H9 (cell line): ENCODE data around the gene PCDHGA12. TPM values are rescaled to one million over a fixed set of nuclear protein-coding genes. Genes with fewer than 3 reads are reported as not detected.

Experiments
- DNase-seq: peaks from one replicate; pipeline ENCODE4 v3.0.0-alpha.2; 2017
- H2AFZ ChIP-seq: one replicate; pipeline ENCODE4 v1.6.1; 2013; ENCODE audit warnings: mild to moderate bottlenecking, low read length, control low read depth, moderate library complexity
- H2AK5ac ChIP-seq: 2 replicates; pipeline ENCODE4 v1.6.1; 2013; ENCODE audit warnings: low read length, control low read depth, mixed read lengths; ENCODE audit not compliant: insufficient read length
- H2BK120ac ChIP-seq: one replicate; pipeline ENCODE4 v1.6.1; 2013; ENCODE audit warnings: low read depth, mild to moderate bottlenecking, low read length, control low read depth, inconsistent platforms; ENCODE audit not compliant: poor library complexity, severe bottlenecking
- H2BK12ac ChIP-seq: 2 replicates; pipeline ENCODE4 v1.6.1; 2013; ENCODE audit warnings: low read length, control low read depth, mixed read lengths, low read depth; ENCODE audit not compliant: insufficient read length
- H2BK15ac ChIP-seq: 2 replicates; pipeline ENCODE4 v1.6.1; 2013; ENCODE audit warnings: low read depth, low read length, control low read depth
- H2BK20ac ChIP-seq: one replicate; pipeline ENCODE4 v1.6.1; 2013; ENCODE audit warnings: low read depth, mild to moderate bottlenecking, low read length, control low read depth, inconsistent platforms; ENCODE audit not compliant: poor library complexity, severe bottlenecking
- H2BK5ac ChIP-seq: 2 replicates; pipeline ENCODE4 v1.6.1; 2013; ENCODE audit warnings: low read length, control low read depth, mixed read lengths; ENCODE audit not compliant: insufficient read length
- H3K14ac ChIP-seq: 2 replicates; pipeline ENCODE4 v1.6.1; 2013; ENCODE audit warnings: low read length, control low read depth; ENCODE audit not compliant: insufficient read depth
- H3K18ac ChIP-seq: 2 replicates; pipeline ENCODE4 v1.6.1; 2013; ENCODE audit warnings: low read depth, mild to moderate bottlenecking, mixed read lengths, low read length, control low read depth; ENCODE audit not compliant: insufficient read length
- H3K23ac ChIP-seq: 2 replicates; pipeline ENCODE4 v1.6.1; 2013; ENCODE audit warnings: low read length, control low read depth, mixed read lengths, low read depth; ENCODE audit not compliant: insufficient read length
- H3K23me2 ChIP-seq: 2 replicates; pipeline ENCODE4 v1.6.1; 2013; ENCODE audit warnings: low read depth, mild to moderate bottlenecking, mixed read lengths, low read length, control low read depth; ENCODE audit not compliant: insufficient read length, poor library complexity, severe bottlenecking
- H3K27ac ChIP-seq: 2 replicates; pipeline ENCODE4 v1.5.1; 2013; ENCODE audit warnings: low read length, control low read depth, mixed read lengths, low read depth; ENCODE audit not compliant: insufficient read length
- H3K27me3 ChIP-seq: 2 replicates; pipeline ENCODE4 v1.6.1; 2013; ENCODE audit warnings: low read length, control low read depth, inconsistent platforms; ENCODE audit not compliant: insufficient read depth
- H3K4ac ChIP-seq: 2 replicates; pipeline ENCODE4 v1.6.1; 2013; ENCODE audit warnings: low read depth, mild to moderate bottlenecking, control low read depth, inconsistent platforms, low read length, moderate library complexity
- H3K4me1 ChIP-seq: 2 replicates; pipeline ENCODE4 v1.6.1; 2013; ENCODE audit warnings: low read length, control low read depth, inconsistent platforms; ENCODE audit not compliant: insufficient read depth
- H3K4me2 ChIP-seq: 2 replicates; pipeline ENCODE4 v1.6.1; 2013; ENCODE audit warnings: low read length, control low read depth, mixed read lengths; ENCODE audit not compliant: insufficient read length, insufficient read depth
- H3K56ac ChIP-seq: 2 replicates; pipeline ENCODE4 v1.6.1; 2013; ENCODE audit warnings: low read depth, mild to moderate bottlenecking, mixed read lengths, low read length, control low read depth; ENCODE audit not compliant: insufficient read length
- H3K79me1 ChIP-seq: 2 replicates; pipeline ENCODE4 v1.6.1; 2013; ENCODE audit warnings: low read depth, mild to moderate bottlenecking, moderate library complexity, low read length, control low read depth, inconsistent platforms; ENCODE audit not compliant: insufficient read depth, poor library complexity, severe bottlenecking
- H3K79me2 ChIP-seq: 2 replicates; pipeline ENCODE4 v1.6.1; 2013; ENCODE audit warnings: low read length, control low read depth, inconsistent platforms; ENCODE audit not compliant: insufficient read depth
- H3K9ac ChIP-seq: 2 replicates; pipeline ENCODE4 v1.6.1; 2013; ENCODE audit warnings: low read length, control low read depth, mixed read lengths; ENCODE audit not compliant: insufficient read length; ENCODE audit errors: extremely low read depth
- H3K9me3 ChIP-seq: one replicate; pipeline ENCODE4 v1.6.1; 2013; ENCODE audit warnings: low read depth, low read length, inconsistent platforms; ENCODE audit not compliant: control insufficient read depth
- H3T11ph ChIP-seq: one replicate; pipeline ENCODE4 v1.6.1; 2013; ENCODE audit warnings: mild to moderate bottlenecking, low read length, control low read depth, inconsistent platforms
- H4K20me1 ChIP-seq: one replicate; pipeline ENCODE4 v1.6.1; 2013; ENCODE audit not compliant: control insufficient read depth, insufficient read length, insufficient read depth
- H4K5ac ChIP-seq: 2 replicates; pipeline ENCODE4 v1.6.1; 2013; ENCODE audit warnings: low read depth, mild to moderate bottlenecking, mixed read lengths, low read length, control low read depth; ENCODE audit not compliant: insufficient read length
- H4K8ac ChIP-seq: replicated peaks from 2 replicates; pipeline ENCODE4 v1.6.1; 2013; ENCODE audit warnings: low read length, control low read depth, mixed read lengths, low read depth; ENCODE audit not compliant: insufficient read length
- H4K91ac ChIP-seq: 2 replicates; pipeline ENCODE4 v1.6.1; 2013; ENCODE audit warnings: low read depth, mild to moderate bottlenecking, moderate library complexity, mixed read lengths, low read length, control low read depth; ENCODE audit not compliant: insufficient read length
- H3K27ac Mint-ChIP-seq, 3 experiments: 2 replicates in 2 of 3; 3 replicates in 1 of 3; pipeline ENCODE4 v1.8.0; 2020 to 2021; ENCODE audit warnings: mixed read lengths in 3 of 3, mild to moderate bottlenecking in 1 of 3, moderate library complexity in 1 of 3
- H3K27me3 Mint-ChIP-seq: 2 replicates; pipeline ENCODE4 v1.8.0; 2021; ENCODE audit warnings: low read depth, mild to moderate bottlenecking, moderate library complexity, mixed read lengths
- H3K36me3 Mint-ChIP-seq, 3 experiments: 2 replicates in 2 of 3; 3 replicates in 1 of 3; pipeline ENCODE4 v1.8.0; 2020 to 2021; ENCODE audit warnings: low read depth in 3 of 3, mixed read lengths in 3 of 3; ENCODE audit not compliant: insufficient read depth in 1 of 3
- H3K4me1 Mint-ChIP-seq, 2 experiments: 2 replicates each; pipeline ENCODE4 v1.8.0; 2020; ENCODE audit warnings: mixed read lengths in 2 of 2
- H3K4me3 Mint-ChIP-seq, 2 experiments: 2 replicates in 1 of 2; 3 replicates in 1 of 2; pipeline ENCODE4 v1.8.0; 2020 to 2021; ENCODE audit warnings: mild to moderate bottlenecking in 2 of 2, mixed read lengths in 2 of 2, moderate library complexity in 1 of 2
- H3K9me3 Mint-ChIP-seq, 2 experiments: 2 replicates in 1 of 2; 3 replicates in 1 of 2; pipeline ENCODE4 v1.8.0; 2020; ENCODE audit warnings: mild to moderate bottlenecking in 2 of 2, mixed read lengths in 2 of 2, moderate library complexity in 1 of 2
- CTCF ChIP-seq: fragments of 200-600 bp; sonication (generic); conservative IDR thresholded peaks from 3 replicates; pipeline ENCODE4 v1.8.0; 2021; ENCODE audit warnings: antibody characterized with exemption, mild to moderate bottlenecking
- WGBS: extraction: QIAGEN DNeasy Blood & Tissue Kit; methylation state at CpG from one replicate; pipeline ENCODE4 v1.1.7; 2013; ENCODE audit warnings: missing lambda C conversion rate, low lambda C conversion rate, mixed read lengths; ENCODE audit not compliant: insufficient read length; ENCODE audit errors: extremely low coverage; 5-methylcytosine and 5-hydroxymethylcytosine counted together
- total RNA-seq: library from RNA; stranded (reverse); gene quantifications from 2 replicates; pipeline ENCODE4 v1.2.1, GENCODE V29; 2021

The PCDHGA12 gene
- total RNA-seq, 1 experiment from 2014 or later, result 1.3 TPM

- no peak for TF ChIP-seq CTCF
- no peak overlapping the region for H3K4ac ChIP-seq
- WGBS, result no CpG with 5 or more reads among the region's 15 CpGs
- no peaks in the 10 kb centered on the region for H3K23me2 ChIP-seq
- H3K9ac ChIP-seq, result no peak overlapping the region
- Mint-ChIP-seq H3K27ac (no peak overlapping the region), H3K36me3 (peaks cover 26 to 50% (median 48%) of the 10 kb centered on the region in 3 experiments), H3K9me3 (peaks cover 52 to 72% of the 10 kb centered on the region in 2 experiments), H3K4me3 (no peak overlapping the region), H3K27me3 (no peaks in the 10 kb centered on the region; the same call in 1 of the 2 replicates), H3K4me1 (no peaks in the 10 kb centered on the region)
- no peak for DNase-seq
- peaks cover 37% of the 10 kb centered on the region for H3K9me3 ChIP-seq
- H2BK12ac ChIP-seq, result no peak overlapping the region
- no peak overlapping the region for H2BK20ac ChIP-seq
- H4K20me1 ChIP-seq, result no peaks in the 10 kb centered on the region
- no peaks in the 10 kb centered on the region for H3K4me1 ChIP-seq
- H3K14ac ChIP-seq, result no peak overlapping the region
- no peak overlapping the region for H2AK5ac ChIP-seq
- no peak overlapping the region for H3K23ac ChIP-seq
- H3K79me2 ChIP-seq, result no peaks in the 10 kb centered on the region
- no peak overlapping the region for H2BK120ac ChIP-seq
- no peak overlapping the region for H3K56ac ChIP-seq
- no peak overlapping the region for H4K8ac ChIP-seq
- no peak overlapping the region for H4K5ac ChIP-seq
- H3K27ac ChIP-seq, result no peak overlapping the region
- no peak overlapping the region for H2BK5ac ChIP-seq
- no peaks in the 10 kb centered on the region for H3K27me3 ChIP-seq
- no peak overlapping the region for H3T11ph ChIP-seq
- no peak overlapping the region for H2BK15ac ChIP-seq
- H2AFZ ChIP-seq, result no peak overlapping the region
- no peaks in the 10 kb centered on the region for H3K79me1 ChIP-seq
- H3K4me2 ChIP-seq, result no peak overlapping the region
- no peak overlapping the region for H4K91ac ChIP-seq
- H3K18ac ChIP-seq, result no peak overlapping the region
Measured at GRCh38 chr5:141398608-141399007, 31.7 kb upstream of the PCDHGA12 start.
